Raji (cell line): ENCODE measurements around the gene TRAF3IP1.

Experiments used
- POLR2A ChIP-seq: IDR thresholded peaks from 2 replicates; pipeline ENCODE4 v1.6.1; 2011; ENCODE audit warnings: low read depth, low read length, control low read depth; ENCODE audit not compliant: insufficient read depth

Gene TRAF3IP1

DNA sequence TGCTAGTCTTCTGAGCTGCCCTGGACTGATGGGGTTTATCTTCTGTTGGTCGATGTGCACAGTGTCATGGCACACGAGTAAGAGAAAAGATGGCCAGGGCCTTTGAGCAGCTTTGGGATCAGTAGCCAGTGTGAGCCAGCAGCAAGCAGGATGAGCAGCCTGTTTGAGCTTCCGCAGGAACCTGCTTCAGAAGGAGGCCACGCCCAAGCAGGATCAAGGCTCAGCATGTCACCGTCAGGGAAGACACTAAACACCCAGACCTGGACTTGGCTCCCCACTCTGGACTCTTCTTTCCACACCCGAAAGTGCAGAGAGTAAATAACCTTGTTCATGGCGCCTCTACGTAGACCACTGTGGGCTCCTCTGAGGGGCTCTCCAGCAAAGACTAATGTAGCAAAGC is 81.2 kb downstream of the TRAF3IP1 start:
- TF ChIP-seq POLR2A, result no peak

DNA sequence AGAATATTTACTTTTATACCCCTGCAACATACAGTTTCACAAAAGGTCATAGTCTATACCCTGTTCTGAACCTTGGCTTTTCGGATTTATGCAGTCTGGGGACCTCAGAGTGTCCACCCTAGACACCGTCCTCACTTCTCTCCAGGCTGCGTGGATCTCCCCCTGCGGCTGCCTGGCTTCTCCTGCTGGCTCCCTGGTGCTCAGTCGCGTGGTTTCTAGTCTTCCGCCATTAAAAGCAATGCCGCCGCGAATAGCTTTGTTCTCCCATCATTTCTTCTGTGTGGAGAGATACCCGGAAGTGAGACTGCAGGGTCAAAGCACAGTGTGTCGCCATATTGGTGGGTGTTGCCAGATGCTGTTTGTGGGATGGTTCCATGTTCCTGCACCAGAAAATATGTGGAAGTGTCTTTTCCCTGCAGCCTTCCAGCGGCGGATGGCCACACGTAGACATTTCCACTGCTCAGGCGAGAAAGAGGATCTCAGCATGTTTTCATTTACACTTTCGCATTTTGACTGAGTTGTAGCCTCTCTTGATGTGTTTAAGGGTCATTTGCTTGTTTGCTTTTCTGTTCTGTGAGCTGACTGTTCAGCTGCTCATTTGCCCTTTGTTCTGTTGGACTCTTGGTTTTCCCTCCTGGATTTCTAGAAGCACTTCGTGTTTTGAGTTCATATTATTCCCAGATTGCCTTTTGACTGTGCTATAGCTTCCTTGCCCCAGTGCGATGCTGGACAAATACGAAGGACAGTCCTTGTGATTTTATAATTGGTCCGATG is 83.5 kb downstream of the TRAF3IP1 start:
- no peak for TF ChIP-seq POLR2A

DNA sequence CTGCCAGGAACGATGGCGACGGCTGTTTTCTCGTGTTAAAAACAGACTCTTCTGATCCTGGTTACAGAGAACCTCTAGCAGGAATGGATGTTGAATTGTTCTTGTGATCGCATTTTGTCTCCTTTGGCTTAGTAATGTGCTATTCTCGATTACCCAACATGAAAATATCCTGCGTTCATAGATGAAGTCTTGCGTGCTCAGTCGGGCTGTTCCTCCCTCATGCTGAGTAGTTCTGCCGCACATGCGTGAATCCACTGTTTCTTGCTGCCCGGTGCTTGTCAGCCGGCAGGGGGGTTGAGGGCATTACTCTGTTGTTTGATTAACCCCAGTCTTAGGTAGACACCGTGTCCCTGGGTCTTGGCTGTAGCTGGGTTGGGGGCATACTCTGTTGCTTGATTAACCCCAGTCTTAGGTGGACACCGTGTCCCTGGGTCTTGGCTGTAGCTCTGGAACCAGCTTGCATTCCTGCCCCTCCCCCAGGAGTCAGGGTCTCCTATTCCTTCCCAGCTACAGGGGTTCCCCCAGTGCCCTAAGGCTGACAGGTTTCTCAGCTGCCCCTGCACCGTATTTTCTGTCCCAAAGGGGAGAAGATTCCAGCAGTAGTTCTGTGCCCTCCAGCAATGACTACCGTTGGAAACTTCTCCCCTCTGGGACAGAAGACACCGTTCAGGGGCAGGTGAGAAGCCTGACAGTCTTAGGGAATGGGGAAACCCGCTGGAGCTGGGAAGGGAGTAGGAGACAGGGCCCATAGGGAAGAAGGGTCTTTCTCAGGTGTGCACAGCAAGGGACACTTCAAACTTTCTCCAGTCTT is 84.3 kb downstream of the TRAF3IP1 start:
- TF ChIP-seq POLR2A, result no peak

DNA sequence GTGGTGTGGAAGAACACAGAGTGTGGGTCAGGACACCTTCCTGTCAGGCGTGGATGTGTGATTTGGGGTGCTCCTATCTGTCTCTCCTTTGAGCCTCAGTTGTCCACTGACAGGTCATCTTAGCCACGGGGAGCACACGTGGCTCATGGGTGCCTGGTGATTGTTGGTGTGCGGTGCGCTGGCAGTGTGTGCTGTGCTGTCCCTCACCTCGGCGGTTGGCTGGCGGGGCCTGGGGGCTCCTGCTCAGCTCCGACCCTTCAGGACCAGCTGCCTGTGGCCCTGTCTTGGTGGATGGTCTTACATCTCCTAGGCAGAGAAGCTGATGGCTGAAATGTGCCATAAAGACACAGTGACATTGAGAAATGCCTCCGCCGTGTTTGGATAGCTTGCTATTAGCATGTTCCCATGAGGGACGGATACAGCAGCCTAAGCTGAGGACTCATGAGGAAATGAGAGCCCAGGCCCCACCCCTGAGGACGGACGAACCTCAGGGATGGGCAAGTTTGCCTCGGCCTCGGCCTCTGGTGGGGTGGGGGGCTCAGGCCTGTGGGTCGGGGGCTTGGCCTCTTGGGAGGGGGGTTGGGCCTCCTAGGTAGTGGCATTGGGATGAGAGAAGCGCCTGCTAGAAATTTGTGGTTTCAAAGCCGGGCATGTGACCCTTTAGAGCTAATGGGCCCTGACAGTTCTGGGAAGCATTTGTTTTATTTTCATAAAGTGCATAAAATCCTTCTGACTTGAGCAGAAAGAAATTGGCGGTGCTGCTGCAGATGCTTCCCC is 86.1 kb downstream of the TRAF3IP1 start:
- no peak for TF ChIP-seq POLR2A

DNA sequence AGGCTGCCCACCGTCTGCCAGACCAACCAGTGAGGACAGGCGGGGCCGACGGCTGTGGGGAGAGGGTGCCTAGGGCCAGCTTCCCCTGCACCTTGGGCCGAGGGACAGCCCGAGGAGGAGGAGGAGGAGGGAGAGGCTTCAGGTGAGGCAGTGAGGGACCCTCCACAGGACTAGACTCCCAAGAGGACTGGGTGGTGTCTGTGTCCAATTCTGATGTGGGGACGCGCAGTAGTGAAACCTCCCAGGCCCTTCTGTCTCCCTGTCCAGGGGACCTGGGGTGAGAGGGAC is 86.6 kb downstream of the TRAF3IP1 start:
- no peak for TF ChIP-seq POLR2A

DNA sequence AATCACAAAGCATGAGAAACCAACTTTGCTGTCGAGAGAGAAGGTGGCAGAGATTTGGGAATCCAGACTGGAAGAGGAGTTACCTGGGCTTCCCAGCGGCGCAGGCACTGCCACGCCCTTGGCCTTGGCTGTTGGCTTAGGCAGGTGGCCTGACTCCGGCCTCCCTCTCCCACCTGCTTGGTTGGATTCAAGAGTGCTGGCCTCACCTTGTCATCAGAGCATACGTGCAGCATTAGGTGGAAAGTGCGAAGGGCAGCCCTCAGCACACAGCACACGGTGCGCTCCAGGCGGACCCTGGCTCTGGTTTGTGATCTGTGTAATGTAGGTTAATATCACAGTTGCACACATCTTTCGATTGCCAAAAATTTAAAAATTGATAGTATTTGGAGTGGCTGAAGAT is 87.2 kb downstream of the TRAF3IP1 start:
- no peak for TF ChIP-seq POLR2A

DNA sequence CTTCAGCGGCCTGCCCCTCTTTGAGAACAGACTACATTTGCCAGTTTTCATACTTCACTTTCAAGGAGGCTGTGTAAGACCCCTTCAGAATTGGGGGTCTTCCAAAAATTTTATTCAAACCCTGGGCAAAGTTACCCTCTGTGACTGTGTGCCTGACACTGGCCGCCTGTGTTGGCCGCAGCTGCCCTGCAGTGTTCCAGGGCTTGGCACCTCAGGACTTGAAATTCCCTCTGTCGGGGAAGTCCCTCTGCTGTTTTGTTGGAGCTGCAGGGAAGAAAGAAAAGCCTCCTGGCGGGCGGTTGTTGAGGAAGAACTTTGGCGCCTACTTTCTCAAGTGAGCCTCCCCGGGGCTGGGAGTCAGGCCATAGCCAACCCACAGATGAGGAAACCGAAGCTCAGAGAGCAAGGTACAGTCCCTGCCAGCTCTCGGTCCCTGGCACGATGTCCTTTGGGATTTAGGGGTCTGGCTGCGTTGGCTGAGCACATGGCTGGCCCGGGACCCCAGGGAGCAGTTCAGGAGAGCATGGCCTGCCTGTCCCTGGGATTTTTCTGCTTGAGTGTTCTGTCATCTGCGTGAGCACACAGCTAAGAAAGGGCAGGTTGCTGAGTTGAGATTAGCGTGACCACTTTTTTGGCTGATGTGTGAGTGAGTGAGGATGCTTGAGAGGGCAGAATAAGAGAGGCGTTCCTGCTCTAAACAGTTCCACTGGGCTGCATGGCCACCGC is 88.5 kb downstream of the TRAF3IP1 start:
- TF ChIP-seq POLR2A, result no peak

DNA sequence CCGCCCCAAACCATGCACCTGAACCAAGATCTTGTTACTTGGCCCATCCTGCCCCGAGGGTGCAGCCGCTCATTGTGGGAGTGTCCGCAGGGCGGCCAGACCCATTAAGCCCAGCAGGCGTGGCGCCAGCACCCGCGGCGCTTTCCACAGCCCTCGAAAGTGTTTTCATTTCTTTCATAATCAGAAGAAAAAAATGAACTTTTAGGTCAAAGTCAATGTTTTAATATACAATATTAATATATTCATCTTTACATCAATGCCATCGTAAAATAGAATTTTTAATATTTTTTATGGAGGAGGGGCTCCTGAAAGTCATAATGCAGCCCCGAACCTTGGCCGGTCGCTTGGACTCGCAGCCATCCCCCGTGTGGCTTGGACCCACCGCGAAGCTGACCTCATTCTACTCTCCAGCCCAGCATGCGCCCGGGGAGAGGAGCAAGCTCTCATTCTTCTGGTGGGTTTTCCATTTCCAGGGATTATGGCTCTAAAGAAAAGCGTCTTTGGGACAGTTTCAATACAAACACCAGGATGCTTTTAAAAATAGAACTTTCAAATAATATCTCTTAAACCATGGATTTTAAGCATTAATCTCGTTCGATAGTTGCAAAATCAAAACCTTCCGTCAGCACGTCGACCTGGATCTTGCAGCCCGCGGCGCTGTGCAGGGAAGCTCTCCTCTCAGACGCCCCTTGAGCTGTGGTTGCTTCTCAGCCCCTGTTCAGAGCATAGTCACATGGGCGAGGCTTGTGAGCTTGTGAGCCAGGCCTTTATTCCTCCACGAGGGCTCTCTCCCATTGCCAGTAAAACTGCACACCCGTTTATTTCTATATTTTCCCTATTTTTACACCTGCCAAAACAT is 89.3 kb downstream of the TRAF3IP1 start:
- TF ChIP-seq POLR2A, result no peak

DNA sequence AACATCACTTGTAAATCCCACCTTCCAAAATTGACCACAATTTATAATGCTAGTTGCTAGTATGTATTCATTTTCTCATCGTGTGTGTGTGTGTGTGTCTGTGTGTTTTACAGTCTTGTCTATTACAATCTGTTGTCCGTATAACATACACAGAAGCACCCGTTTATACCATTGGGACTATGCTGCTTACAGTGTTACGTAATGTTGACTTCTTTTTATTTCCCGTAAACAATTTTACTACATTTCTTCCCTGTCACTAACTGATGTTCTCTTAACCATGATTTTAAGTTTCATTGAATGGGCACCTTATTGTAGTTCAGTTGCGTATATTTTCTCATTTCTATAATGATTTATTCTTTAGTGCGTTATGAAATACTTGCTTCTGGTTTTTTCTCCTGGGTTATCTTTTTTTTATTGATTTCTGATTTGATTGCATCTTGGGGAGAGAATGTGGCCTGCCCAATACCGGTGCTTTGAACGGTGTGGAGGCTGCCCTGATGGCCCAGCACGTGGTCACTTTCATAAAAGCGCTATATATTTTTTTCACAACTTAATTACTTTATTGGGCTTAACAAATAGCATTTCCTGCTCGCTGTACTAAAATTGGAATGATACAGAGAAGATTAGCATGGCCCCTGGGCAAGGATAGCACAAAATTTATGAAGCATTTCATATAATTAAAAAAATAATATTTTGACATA is 91.9 kb downstream of the TRAF3IP1 start:
- TF ChIP-seq POLR2A, result no peak

DNA sequence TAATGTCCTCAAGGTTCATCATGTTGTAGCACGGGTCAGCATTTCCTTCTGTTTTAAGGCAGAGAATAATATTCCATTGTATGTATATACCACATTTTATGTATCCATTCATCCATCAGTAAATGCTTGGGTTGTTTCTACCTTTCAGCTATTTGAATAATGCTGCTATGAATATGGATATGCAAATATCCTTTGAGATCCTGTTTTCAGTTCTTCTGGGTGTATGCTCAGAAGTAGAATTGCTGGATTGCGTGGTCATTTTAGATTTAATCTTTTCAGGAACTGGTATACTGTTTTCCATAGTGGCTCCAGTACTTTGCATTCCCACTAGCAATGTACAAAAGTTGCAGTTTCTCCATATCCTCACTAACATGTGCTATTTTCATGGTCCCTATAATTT is 93.0 kb downstream of the TRAF3IP1 start:
- TF ChIP-seq POLR2A, result no peak

DNA sequence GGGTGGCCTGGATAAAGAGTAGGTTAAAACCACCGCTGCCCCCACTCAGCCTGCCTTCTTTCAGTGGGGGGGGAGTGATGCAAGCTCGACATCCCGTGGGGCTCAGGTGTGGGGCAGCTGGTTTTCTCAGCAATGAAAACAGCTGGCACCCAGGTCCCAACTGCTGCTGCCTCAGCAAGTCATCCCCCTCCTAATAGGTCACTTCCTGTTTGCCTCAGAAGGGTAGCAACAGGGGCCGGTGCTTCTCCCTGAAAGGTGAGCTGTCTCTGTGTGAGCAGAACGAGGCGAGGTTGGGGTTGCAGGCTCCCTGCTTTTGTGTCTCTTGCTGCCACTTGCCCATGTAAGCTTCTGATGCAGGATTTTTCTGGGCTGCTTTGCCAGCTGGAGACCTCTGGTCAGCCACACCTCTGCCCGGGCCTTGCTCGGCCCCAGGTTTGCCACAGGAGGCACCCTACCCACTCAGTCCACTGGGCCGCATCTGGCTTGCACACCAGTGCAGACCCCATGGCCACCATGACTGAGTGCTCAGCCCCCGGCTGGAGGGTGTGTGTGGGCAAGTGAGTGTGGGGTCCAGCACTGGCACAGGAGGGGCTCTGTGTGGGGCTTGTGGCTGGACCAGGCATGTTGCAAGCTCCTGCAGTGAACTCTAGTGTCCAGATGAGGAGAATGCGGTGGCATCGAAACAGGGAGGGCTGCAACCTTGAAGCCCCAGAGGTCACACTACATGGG is 94.9 kb downstream of the TRAF3IP1 start:
- TF ChIP-seq POLR2A, result no peak

DNA sequence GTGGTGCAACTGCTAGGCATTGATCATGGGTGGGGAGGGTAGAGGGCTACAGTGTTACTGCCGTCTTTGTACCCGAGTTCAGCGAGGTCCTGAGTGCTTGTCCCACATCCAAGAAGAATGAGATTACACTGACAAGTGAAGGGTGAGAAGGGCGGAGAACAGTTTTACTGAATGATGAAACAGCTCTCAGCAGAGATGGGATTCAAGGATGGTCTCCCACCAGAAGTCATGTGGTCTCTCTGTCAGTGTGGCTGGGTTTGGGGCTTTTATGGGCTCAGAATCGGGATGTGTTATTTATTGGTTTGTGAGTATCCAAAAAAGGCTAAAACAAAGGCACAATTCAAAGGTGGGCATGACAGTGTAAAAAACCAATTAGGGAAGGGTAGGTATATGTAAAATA is 95.6 kb downstream of the TRAF3IP1 start:
- TF ChIP-seq POLR2A, result no peak
